Measurements from ENCODE around the gene TCF4.

Gene TCF4

GRCh38 chr18:55214969-55215368 lies 373.0 kb downstream of the TCF4 start:
- DNase-seq, result no peak

GRCh38 chr18:55214534-55214933 lies 373.5 kb downstream of the TCF4 start:
- no peak for DNase-seq

- DNase-seq, result no peak
These were observed 374.4 kb downstream of the TCF4 start for GRCh38 chr18:55213586-55213985.

- DNase-seq, result no peak
These were observed 381.1 kb downstream of the TCF4 start for GRCh38 chr18:55206927-55207326.

- no peak for DNase-seq
These were observed 385.6 kb downstream of the TCF4 start for GRCh38 chr18:55202232-55202917.

- DNase-seq, result no peak
These were observed 388.6 kb downstream of the TCF4 start for GRCh38 chr18:55199291-55199963.

GRCh38 chr18:55195863-55196262 lies 392.1 kb downstream of the TCF4 start:
- DNase-seq, result no peak

GRCh38 chr18:55189972-55190371 lies 398.0 kb downstream of the TCF4 start:
- no peak for DNase-seq

- no peak for DNase-seq
These were observed 401.4 kb downstream of the TCF4 start for GRCh38 chr18:55186588-55186987.

GRCh38 chr18:55185391-55185790 lies 402.6 kb downstream of the TCF4 start:
- no peak for DNase-seq

GRCh38 chr18:55179835-55180234 lies 408.2 kb downstream of the TCF4 start:
- DNase-seq, result no peak

GRCh38 chr18:55179425-55179824 lies 408.6 kb downstream of the TCF4 start:
- DNase-seq, result no peak

GRCh38 chr18:55173291-55173690 lies 414.7 kb downstream of the TCF4 start:
- DNase-seq, result no peak

Data from NCI-H1092 (cell line).